GM18907 (cell line): ENCODE measurements around the gene ASPHD1.
"Not testable (repeated sequence)": the region's sequence is repeated elsewhere in the genome, so short reads cannot be mapped to it uniquely, and the experiment has no call there.

Experiments used
- ATAC-seq: cut with Tn5 transposase; IDR thresholded peaks from one replicate; pipeline ENCODE4 v1.9.1; 2021; ENCODE audit warnings: mild to moderate bottlenecking, moderate library complexity; ENCODE audit not compliant: unreplicated experiment

ASPHD1 gene

GRCh38 chr16:29927070-29927905 lies 27.0 kb downstream of the ASPHD1 start:
- no peak for ATAC-seq

GRCh38 chr16:29931750-29932149 lies 31.5 kb downstream of the ASPHD1 start:
- not testable (repeated sequence) for ATAC-seq

- no peak for ATAC-seq
These were observed 40.4 kb downstream of the ASPHD1 start for GRCh38 chr16:29940656-29941055.

- ATAC-seq = no peak
These were observed 43.8 kb downstream of the ASPHD1 start for GRCh38 chr16:29943846-29944799.

GRCh38 chr16:29947897-29948296 lies 47.6 kb downstream of the ASPHD1 start:
- no peak for ATAC-seq

GRCh38 chr16:29950806-29951461 lies 50.6 kb downstream of the ASPHD1 start:
- ATAC-seq = no peak

- ATAC-seq = no peak
These were observed 51.5 kb downstream of the ASPHD1 start for GRCh38 chr16:29951625-29952365.
